Cardiac muscle cell (in vitro differentiated cells and primary cell): ENCODE results near the gene PLXNA2. TPM values are rescaled to one million over a fixed set of nuclear protein-coding genes. Genes with fewer than 3 reads are reported as not detected.

Experiments used
- DNase-seq, 2 donors: peaks; one replicate each; pipeline versions ENCODE4 v3.0.0 to v3.0.0-alpha.2; 2010 to 2017; ENCODE audit warnings: low read depth in 1 of 2, low spot score in 1 of 2
- H3K27ac ChIP-seq: fragments of 200-600 bp; sonication (generic); 2 replicates; pipeline ENCODE4 v1.5.1; 2016
- H3K27me3 ChIP-seq: fragments of 200-600 bp; sonication (generic); 2 replicates; pipeline ENCODE4 v1.6.0; 2016; ENCODE audit warnings: control low read depth
- H3K36me3 ChIP-seq: fragments of 200-600 bp; sonication (generic); 2 replicates; pipeline ENCODE4 v1.5.1; 2016; ENCODE audit warnings: control low read depth
- H3K4me1 ChIP-seq: fragments of 200-600 bp; sonication (generic); 2 replicates; pipeline ENCODE4 v1.8.1; 2017; ENCODE audit warnings: low read depth, mild to moderate bottlenecking, mixed run types
- H3K4me3 ChIP-seq: fragments of 200-600 bp; sonication (generic); 2 replicates; pipeline ENCODE4 v1.5.1; 2016; ENCODE audit warnings: mild to moderate bottlenecking
- H3K9me3 ChIP-seq: fragments of 200-600 bp; sonication (generic); 2 replicates; pipeline ENCODE4 v1.5.1; 2017; ENCODE audit warnings: low read depth, mild to moderate bottlenecking, control low read depth
- CTCF ChIP-seq: IDR thresholded peaks from 2 replicates; pipeline ENCODE4 v1.5.1; 2012; ENCODE audit warnings: low read depth, mild to moderate bottlenecking, low read length
- polyA plus RNA-seq: library from polyadenylated mRNA; unstranded; fragments of >200 nt; fragmentation: Nextera tagmentation; extraction: Ambion mirVana; gene quantifications from 2 replicates; pipeline ENCODE4 v1.2.1, GENCODE V29; 2016
- total RNA-seq: library from RNA; depleted of rRNA; stranded (reverse); fragments of >200 nt; gene quantifications from 2 replicates; pipeline ENCODE4 v1.2.3, GENCODE V29; 2016

PLXNA2 gene
- total and polyA plus RNA-seq, 2 experiments from 2014 or later, result 23.2 to 55.3 TPM

GRCh38 chr1:208206092-208206698 lies 38.0 kb downstream of the PLXNA2 start:
- no peaks in the 10 kb centered on the region for H3K27me3 ChIP-seq
- no peak for TF ChIP-seq CTCF
- no peak overlapping the region for H3K4me3 ChIP-seq
- no peak for DNase-seq
- no peak overlapping the region for H3K27ac ChIP-seq
- peaks cover 23% of the 10 kb centered on the region for H3K36me3 ChIP-seq
- no peaks in the 10 kb centered on the region for H3K9me3 ChIP-seq
- peaks cover 10% of the 10 kb centered on the region for H3K4me1 ChIP-seq

GRCh38 chr1:208205216-208206013 lies 38.8 kb downstream of the PLXNA2 start:
- H3K27me3 ChIP-seq, result no peaks in the 10 kb centered on the region
- H3K36me3 ChIP-seq, result peaks cover 23% of the 10 kb centered on the region
- H3K4me1 ChIP-seq, result peaks cover 10% of the 10 kb centered on the region
- no peak for TF ChIP-seq CTCF
- H3K27ac ChIP-seq, result no peak overlapping the region
- no peak for DNase-seq
- H3K4me3 ChIP-seq, result no peak overlapping the region
- H3K9me3 ChIP-seq, result no peaks in the 10 kb centered on the region

- H3K4me3 ChIP-seq, result no peak overlapping the region
- peaks cover 18% of the 10 kb centered on the region for H3K36me3 ChIP-seq
- peaks cover 10% of the 10 kb centered on the region for H3K4me1 ChIP-seq
- H3K9me3 ChIP-seq, result no peaks in the 10 kb centered on the region
- no peak for DNase-seq
- no peak overlapping the region for H3K27ac ChIP-seq
- H3K27me3 ChIP-seq, result no peaks in the 10 kb centered on the region
- TF ChIP-seq CTCF, result no peak
Observed at GRCh38 chr1:208204779-208205178, 39.4 kb downstream of the PLXNA2 start.

- Histone ChIP-seq H3K4me3 (no peak overlapping the region), H3K27ac (no peak overlapping the region), H3K4me1 (peaks cover 10% of the 10 kb centered on the region), H3K9me3 (no peaks in the 10 kb centered on the region), H3K36me3 (peaks cover 13% of the 10 kb centered on the region), H3K27me3 (no peaks in the 10 kb centered on the region)
- TF ChIP-seq CTCF, result no peak
- DNase-seq, result peak in 1 of 2 donors; percentile 84
Observed at GRCh38 chr1:208203848-208204609, 40.2 kb downstream of the PLXNA2 start.

GRCh38 chr1:208203127-208203847 lies 40.9 kb downstream of the PLXNA2 start:
- no peak overlapping the region for H3K27ac ChIP-seq
- H3K36me3 ChIP-seq, result peaks cover 9% of the 10 kb centered on the region
- no peaks in the 10 kb centered on the region for H3K9me3 ChIP-seq
- H3K4me1 ChIP-seq, result peaks cover 10% of the 10 kb centered on the region
- H3K27me3 ChIP-seq, result no peaks in the 10 kb centered on the region
- TF ChIP-seq CTCF, result no peak
- peak in 1 of 2 donors; percentile 72 for DNase-seq
- H3K4me3 ChIP-seq, result no peak overlapping the region
